Peyer's patch (tissue), 4 donors: ENCODE data around the gene RRP8.

Experiments
- POLR2A ChIP-seq, 2 donors: fragments of 450-650 bp; IDR thresholded peaks; one replicate each; pipeline ENCODE4 v1.5.1; 2017; ENCODE audit warnings: antibody characterized with exemption in 2 of 2, mild to moderate bottlenecking in 2 of 2, moderate library complexity in 2 of 2
- TF ChIP-seq, protein P1 (sequence below), 6 experiments: fragments of 450-650 bp in 4 of 6; fragments of 200-600 bp in 2 of 6; sonication (generic) in 1 of 6; IDR thresholded peaks; one replicate each; pipeline ENCODE4 v1.5.1; 2017 to 2019; ENCODE audit warnings: antibody characterized with exemption in 6 of 6, mild to moderate bottlenecking in 3 of 6, moderate library complexity in 1 of 6

DNA sequence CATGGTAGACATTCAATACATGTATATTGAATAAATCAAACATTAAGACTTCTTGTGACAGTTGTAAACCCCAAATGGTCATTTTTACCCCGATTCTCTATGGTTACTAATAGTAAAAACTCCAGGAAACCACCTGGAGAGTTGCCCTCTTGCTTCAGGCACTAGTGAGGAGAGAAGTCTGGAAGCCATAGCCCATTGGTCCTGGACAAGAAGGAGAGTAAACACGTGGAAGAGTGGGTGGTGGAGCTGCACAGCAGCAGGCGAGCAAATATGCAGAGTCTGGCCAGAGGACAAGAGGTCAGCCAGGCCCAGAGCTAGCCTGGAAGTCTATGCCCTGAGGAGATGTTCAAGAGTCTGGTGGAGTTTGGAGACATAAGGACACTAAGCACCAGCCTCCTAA is 34.5 kb upstream of the RRP8 start:
- TF ChIP-seq, protein P1, sequence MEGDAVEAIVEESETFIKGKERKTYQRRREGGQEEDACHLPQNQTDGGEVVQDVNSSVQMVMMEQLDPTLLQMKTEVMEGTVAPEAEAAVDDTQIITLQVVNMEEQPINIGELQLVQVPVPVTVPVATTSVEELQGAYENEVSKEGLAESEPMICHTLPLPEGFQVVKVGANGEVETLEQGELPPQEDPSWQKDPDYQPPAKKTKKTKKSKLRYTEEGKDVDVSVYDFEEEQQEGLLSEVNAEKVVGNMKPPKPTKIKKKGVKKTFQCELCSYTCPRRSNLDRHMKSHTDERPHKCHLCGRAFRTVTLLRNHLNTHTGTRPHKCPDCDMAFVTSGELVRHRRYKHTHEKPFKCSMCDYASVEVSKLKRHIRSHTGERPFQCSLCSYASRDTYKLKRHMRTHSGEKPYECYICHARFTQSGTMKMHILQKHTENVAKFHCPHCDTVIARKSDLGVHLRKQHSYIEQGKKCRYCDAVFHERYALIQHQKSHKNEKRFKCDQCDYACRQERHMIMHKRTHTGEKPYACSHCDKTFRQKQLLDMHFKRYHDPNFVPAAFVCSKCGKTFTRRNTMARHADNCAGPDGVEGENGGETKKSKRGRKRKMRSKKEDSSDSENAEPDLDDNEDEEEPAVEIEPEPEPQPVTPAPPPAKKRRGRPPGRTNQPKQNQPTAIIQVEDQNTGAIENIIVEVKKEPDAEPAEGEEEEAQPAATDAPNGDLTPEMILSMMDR (IDR thresholded peaks at IDR 0.05), result no peak
- TF ChIP-seq POLR2A (IDR thresholded peaks at IDR 0.05), result no peak
